ENCODE results near the gene BEX5.
"Not testable (repeated sequence)": the region's sequence is repeated elsewhere in the genome, so short reads cannot be mapped to it uniquely, and the experiment has no call there.

Gene BEX5

GRCh38 chrX:102155806-102156179 lies at the start of gene BEX5:
Gene BEX5 (minus strand): TSS chrX:102155977. CDS start chrX:102154265, 1,712 bp downstream.
- DNase-seq = no peak

DNA sequence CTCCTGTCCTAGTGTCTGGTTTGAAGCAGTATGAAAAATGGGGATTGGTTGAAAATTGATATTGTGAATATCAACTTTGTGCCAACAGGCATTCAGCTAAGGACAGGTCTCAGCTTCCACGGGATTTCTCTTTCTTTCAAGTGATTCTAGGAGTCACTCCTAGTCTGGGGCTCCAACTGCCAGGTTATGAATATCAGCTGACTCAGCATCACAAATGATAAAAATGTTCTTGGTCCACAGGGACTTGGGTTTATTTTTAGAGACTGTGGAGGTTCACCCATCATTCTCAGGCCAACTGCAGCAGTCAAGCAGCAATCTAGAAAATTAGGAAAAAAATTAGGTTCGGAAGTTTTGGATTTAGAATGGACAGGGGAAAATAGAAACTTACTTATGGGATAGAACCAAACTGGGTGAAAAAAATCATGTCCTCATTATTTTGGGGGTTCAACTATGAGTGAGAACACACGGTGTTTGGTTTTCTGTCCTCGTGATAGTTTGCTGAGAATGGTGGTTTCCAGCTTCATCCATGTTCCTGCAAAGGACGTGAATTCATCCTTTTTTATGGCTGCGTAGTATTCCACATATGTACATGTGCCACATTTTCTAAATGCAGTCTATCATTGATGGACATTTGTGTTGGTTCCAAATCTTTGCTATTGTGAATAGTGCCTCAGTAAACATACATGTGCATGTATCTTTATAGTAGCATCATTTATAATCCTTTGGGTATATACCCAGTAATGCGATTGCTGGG lies 30.4 kb upstream of the BEX5 start:
- DNase-seq = no peak

- no peak for DNase-seq
Observed at GRCh38 chrX:102154900-102155805, 624 bp downstream of the BEX5 start.

DNA sequence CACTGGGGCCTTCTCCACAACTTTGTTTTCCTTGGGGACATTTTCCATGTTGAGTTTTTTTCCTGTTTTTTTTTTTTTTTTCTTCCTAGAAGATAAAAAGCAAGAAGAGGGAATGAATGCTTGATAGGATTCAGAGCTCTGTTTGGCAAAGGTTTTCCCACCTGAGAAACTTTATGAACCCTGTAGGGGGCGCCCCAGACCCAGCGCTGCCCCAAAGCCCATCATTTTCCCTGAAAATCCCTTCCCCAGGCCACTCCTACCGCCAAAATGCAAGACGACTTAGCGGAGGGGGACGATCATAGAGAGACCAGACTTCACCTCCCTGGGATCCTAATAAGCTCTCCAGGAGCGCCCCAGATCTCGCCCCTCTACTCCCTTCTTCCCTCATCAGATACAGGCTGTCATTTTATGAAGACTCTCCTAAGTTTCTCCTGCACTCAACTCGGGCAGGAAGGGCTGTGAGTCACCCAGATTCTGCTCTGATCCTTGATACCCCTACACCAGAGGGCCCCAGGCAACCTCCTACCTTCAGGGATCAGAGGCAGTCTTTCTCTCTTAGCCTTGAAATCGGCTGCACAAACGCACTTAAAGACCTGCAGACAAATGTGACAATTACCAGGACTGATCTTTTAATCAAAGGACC lies 1.4 kb downstream of the BEX5 start:
- DNase-seq = no peak

GRCh38 chrX:102142274-102142673 lies 13.5 kb downstream of the BEX5 start, which contains the start of gene TCEAL6:
Gene TCEAL6 (minus strand): TSS chrX:102142481.
- DNase-seq = not testable (repeated sequence)

DNA sequence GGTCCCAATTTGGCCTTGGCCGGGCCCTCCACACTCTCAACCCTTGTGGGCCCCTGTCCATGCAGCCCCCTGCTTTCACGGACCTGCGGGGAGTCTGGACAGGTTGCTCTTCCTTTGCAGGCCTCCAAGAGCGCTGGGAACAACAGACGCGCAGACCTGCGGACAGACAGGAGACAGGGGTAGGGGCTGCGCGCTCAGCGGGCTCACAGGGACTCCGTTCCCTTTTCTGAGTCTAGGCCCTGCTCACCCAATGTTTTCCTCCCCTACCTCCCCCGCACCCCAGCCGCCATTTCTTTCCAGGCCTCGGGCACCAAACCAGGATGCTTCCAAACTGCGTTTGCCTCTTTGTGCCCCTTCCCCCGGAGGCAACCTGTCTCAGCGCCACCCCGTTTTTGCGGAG lies 14.1 kb downstream of the BEX5 start:
- not testable (repeated sequence) for DNase-seq

GRCh38 chrX:102140876-102141275 lies 14.9 kb downstream of the BEX5 start:
- DNase-seq = not testable (repeated sequence)

- no peak for DNase-seq
Observed at GRCh38 chrX:102138064-102138463, 17.7 kb downstream of the BEX5 start.

DNA sequence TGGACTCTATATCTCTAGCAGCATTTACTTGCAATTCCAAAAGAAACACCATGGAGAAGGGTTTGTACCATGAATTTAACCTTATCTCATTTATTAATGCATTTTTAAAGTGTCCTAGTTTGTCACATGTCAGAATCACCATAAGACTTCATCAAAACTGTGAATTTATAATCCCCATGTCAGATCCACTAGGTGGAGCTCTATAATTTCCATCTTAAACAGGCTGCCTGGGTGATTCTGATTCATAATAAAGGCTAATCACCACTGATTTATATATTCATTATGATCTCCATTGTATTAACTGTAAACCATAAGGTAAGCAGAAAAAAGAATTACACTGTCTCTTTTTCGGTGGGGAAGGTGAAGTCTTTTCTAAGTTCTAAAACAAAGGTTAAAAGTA lies 26.3 kb downstream of the BEX5 start:
- DNase-seq = no peak

DNA sequence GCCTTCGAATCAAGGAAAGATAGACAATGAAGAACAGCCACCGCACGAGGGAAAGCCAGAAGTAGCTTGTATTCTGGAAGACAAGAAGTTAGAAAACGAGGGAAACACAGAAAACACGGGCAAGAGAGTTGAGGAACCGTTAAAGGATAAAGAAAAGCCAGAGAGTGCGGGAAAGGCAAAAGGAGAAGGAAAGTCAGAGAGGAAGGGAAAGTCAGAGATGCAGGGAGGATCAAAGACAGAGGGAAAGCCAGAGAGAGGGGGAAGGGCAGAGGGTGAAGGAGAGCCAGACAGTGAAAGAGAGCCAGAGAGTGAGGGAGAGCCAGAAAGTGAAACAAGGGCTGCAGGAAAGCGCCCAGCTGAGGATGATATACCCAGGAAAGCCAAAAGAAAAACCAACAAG lies 28.9 kb downstream of the BEX5 start:
- no peak for DNase-seq

- DNase-seq = not testable (repeated sequence)
Observed at GRCh38 chrX:102126080-102126818, 29.5 kb downstream of the BEX5 start.

- not testable (repeated sequence) for DNase-seq
Observed at GRCh38 chrX:102125436-102125835, 30.3 kb downstream of the BEX5 start, which contains the start of gene TCEAL2. Gene TCEAL2 (plus strand): TSS chrX:102125679. CDS start chrX:102126831, 1,152 bp downstream.

DNA sequence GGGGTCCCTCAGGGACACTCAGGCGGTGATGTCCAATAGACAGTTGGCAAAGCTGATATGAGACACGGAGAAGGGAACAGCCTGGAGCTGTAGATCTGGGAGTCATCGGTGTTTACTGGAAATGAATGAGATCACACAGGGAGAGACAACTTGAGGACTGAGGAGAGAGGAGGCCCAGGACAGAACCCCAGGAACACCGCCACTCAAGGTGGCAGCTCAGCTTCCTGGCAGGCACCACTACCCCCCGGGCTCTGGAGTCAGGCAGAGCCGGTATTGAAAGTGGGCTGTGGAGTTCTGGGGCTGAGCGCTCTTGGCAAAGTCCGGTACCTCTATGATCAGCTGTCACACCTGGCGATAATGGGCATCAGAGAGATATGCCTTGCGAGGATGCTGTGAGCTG lies 30.8 kb downstream of the BEX5 start:
- DNase-seq = not testable (repeated sequence)

GRCh38 chrX:102115748-102116147 lies 40.0 kb downstream of the BEX5 start:
- DNase-seq = no peak

GRCh38 chrX:102113367-102113766 lies 42.4 kb downstream of the BEX5 start:
- DNase-seq = no peak

All from 8988T (cell line).